Prostate gland (tissue), 2 donors: ENCODE results near the gene DOP1A.

ENCODE experiments used
- CTCF ChIP-seq, 4 experiments: fragments of 200-600 bp in 2 of 4; fragments of 450-650 bp in 2 of 4; sonication (generic) in 2 of 4; IDR thresholded peaks; 1 replicate in 3 of 4; 2 replicates in 1 of 4; pipeline ENCODE4 v1.5.1; 2016 to 2019; ENCODE audit warnings: antibody characterized with exemption in 4 of 4, mild to moderate bottlenecking in 2 of 4, moderate library complexity in 2 of 4
- POLR2A ChIP-seq: fragments of 450-650 bp; IDR thresholded peaks from one replicate; pipeline ENCODE4 v1.6.1; 2016; ENCODE audit warnings: antibody characterized with exemption, mild to moderate bottlenecking

GRCh38 chr6:83096791-83097190 lies 29.3 kb downstream of the DOP1A start:
- no peak for TF ChIP-seq CTCF (IDR thresholded peaks at IDR 0.05)
- TF ChIP-seq POLR2A, result no peak
